ENCODE data around the gene THSD8. TPM values are rescaled to one million over a fixed set of nuclear protein-coding genes. Genes with fewer than 3 reads are reported as not detected.

The THSD8 gene
- total RNA-seq, 1 experiment from 2014 or later, result 45.8 TPM

GRCh38 chr19:12757544-12758274, 44.2 kb upstream of the THSD8 start:
- no peak overlapping the region for H3K14ac ChIP-seq (ENCODE audit: insufficient read depth, low read length)
- peaks cover 3 to 16% (median 15%) of the 10 kb centered on the region in 3 experiments; a peak in 6 of 7 replicates for H3K36me3 Mint-ChIP-seq (ENCODE audit: insufficient read depth in 1 of 3, low read depth in 3 of 3)
- H3T11ph ChIP-seq (ENCODE audit: low read length), result no peak overlapping the region
- no peaks in the 10 kb centered on the region for H3K9me3 ChIP-seq (ENCODE audit: control insufficient read depth, low read depth, low read length)
- no peak overlapping the region for H3K56ac ChIP-seq (ENCODE audit: insufficient read length, low read depth, low read length)
- H3K4me2 ChIP-seq (ENCODE audit: insufficient read depth, insufficient read length, low read length), result peak overlapping the region; percentile 42
- no peak overlapping the region for H3K23ac ChIP-seq (ENCODE audit: insufficient read length, low read depth, low read length)
- no peaks in the 10 kb centered on the region for H3K4me1 ChIP-seq (ENCODE audit: insufficient read depth, low read length)
- no peaks in the 10 kb centered on the region for H3K79me2 ChIP-seq (ENCODE audit: insufficient read depth, low read length)
- peak; percentile 95 for DNase-seq
- H4K5ac ChIP-seq (ENCODE audit: insufficient read length, low read depth, low read length), result no peak overlapping the region
- no peak overlapping the region for H2BK120ac ChIP-seq (ENCODE audit: low read depth, low read length, poor library complexity, severe bottlenecking)
- H3K27me3 ChIP-seq (ENCODE audit: insufficient read depth, low read length), result no peaks in the 10 kb centered on the region
- H2AK5ac ChIP-seq (ENCODE audit: insufficient read length, low read length), result no peak overlapping the region
- H3K4me3 Mint-ChIP-seq, result peak overlapping the region; percentile 47 to 75
- H4K20me1 ChIP-seq (ENCODE audit: control insufficient read depth, insufficient read depth, insufficient read length), result no peaks in the 10 kb centered on the region
- H3K18ac ChIP-seq (ENCODE audit: insufficient read length, low read depth, low read length), result no peak overlapping the region
- TF ChIP-seq CTCF (conservative IDR thresholded peaks at IDR 0.05), result peak; percentile 99
- no peak overlapping the region for H3K9ac ChIP-seq (ENCODE audit: extremely low read depth, insufficient read length, low read length)
- no peak overlapping the region for H2BK12ac ChIP-seq (ENCODE audit: insufficient read length, low read depth, low read length)
- H2BK5ac ChIP-seq (ENCODE audit: insufficient read length, low read length), result no peak overlapping the region
- no peaks in the 10 kb centered on the region for H3K79me1 ChIP-seq (ENCODE audit: insufficient read depth, low read depth, low read length, poor library complexity, severe bottlenecking)
- WGBS (ENCODE audit: extremely low coverage, insufficient read length, low lambda C conversion rate), result no CpG with 5 or more reads among the region's 60 CpGs
- no peak overlapping the region for H2BK15ac ChIP-seq (ENCODE audit: low read depth, low read length)
- H3K23me2 ChIP-seq (ENCODE audit: insufficient read length, low read depth, low read length, poor library complexity, severe bottlenecking), result no peaks in the 10 kb centered on the region
- peaks cover 0 to 3% of the 10 kb centered on the region in 2 experiments; a peak in 2 of 5 replicates for H3K9me3 Mint-ChIP-seq
- no peak overlapping the region for H4K91ac ChIP-seq (ENCODE audit: insufficient read length, low read depth, low read length)
- no peak overlapping the region for H3K27ac ChIP-seq (ENCODE audit: insufficient read length, low read depth, low read length)
- H3K27ac Mint-ChIP-seq, result no peak overlapping the region
- peaks cover 6 to 9% of the 10 kb centered on the region in 2 experiments for H3K4me1 Mint-ChIP-seq
- H2BK20ac ChIP-seq (ENCODE audit: low read depth, low read length, poor library complexity, severe bottlenecking), result no peak overlapping the region
- H3K4ac ChIP-seq (ENCODE audit: low read depth, low read length), result no peak overlapping the region
- H2AFZ ChIP-seq (ENCODE audit: low read length), result no peak overlapping the region
- H4K8ac ChIP-seq (replicated peaks; ENCODE audit: insufficient read length, low read depth, low read length), result no peak overlapping the region
- H3K27me3 Mint-ChIP-seq (ENCODE audit: low read depth), result peaks cover 33% of the 10 kb centered on the region

Data from H9 (cell line).